Liver (tissue), 9 donors: Measurements from ENCODE around the gene STAG3. TPM values are rescaled to one million over a fixed set of nuclear protein-coding genes. Genes with fewer than 3 reads are reported as not detected.

Experiments
- DNase-seq: peaks from one replicate; pipeline ENCODE4 v3.0.0-alpha.2; 2017; ENCODE audit warnings: low spot score
- H3K27ac ChIP-seq, 2 donors: one replicate each; pipeline ENCODE4 v1.7.0; 2013; ENCODE audit warnings: inconsistent platforms in 2 of 2, low read length in 2 of 2, control low read depth in 1 of 2, low read depth in 1 of 2, mild to moderate bottlenecking in 1 of 2
- H3K27me3 ChIP-seq, 4 donors: one replicate each; pipeline versions ENCODE4 v1.6.1 to v1.7.0; 2013; ENCODE audit warnings: low read length in 3 of 4, inconsistent platforms in 1 of 4, mild to moderate bottlenecking in 1 of 4, moderate library complexity in 1 of 4; ENCODE audit not compliant: control insufficient read depth in 4 of 4, insufficient read depth in 4 of 4
- H3K36me3 ChIP-seq, 4 donors: one replicate each; pipeline versions ENCODE4 v1.6.1 to v1.7.0; 2013; ENCODE audit warnings: low read length in 3 of 4, mild to moderate bottlenecking in 3 of 4, low read depth in 1 of 4, moderate library complexity in 1 of 4; ENCODE audit not compliant: control insufficient read depth in 4 of 4, insufficient read depth in 3 of 4
- H3K4me1 ChIP-seq, 4 donors: one replicate each; pipeline versions ENCODE4 v1.6.1 to v1.7.0; 2013; ENCODE audit warnings: low read length in 3 of 4, mild to moderate bottlenecking in 3 of 4, moderate library complexity in 1 of 4; ENCODE audit not compliant: control insufficient read depth in 4 of 4, insufficient read depth in 4 of 4
- H3K4me3 ChIP-seq, 3 donors: one replicate each; pipeline versions ENCODE4 v1.6.1 to v1.7.0; 2013; ENCODE audit warnings: low read length in 3 of 3, control low read depth in 1 of 3, low read depth in 1 of 3, mild to moderate bottlenecking in 1 of 3
- H3K9ac ChIP-seq, 2 donors: one replicate each; pipeline ENCODE4 v1.7.0; 2013; ENCODE audit warnings: low read length in 2 of 2, mild to moderate bottlenecking in 2 of 2, moderate library complexity in 2 of 2, control low read depth in 1 of 2, low read depth in 1 of 2
- H3K9me3 ChIP-seq, 4 donors: one replicate each; pipeline versions ENCODE4 v1.6.1 to v1.7.0; 2013; ENCODE audit warnings: low read length in 3 of 4; ENCODE audit not compliant: control insufficient read depth in 4 of 4
- ATF3 ChIP-seq: IDR thresholded peaks from 2 replicates; pipeline ENCODE4 v1.6.1; 2016; ENCODE audit warnings: antibody characterized with exemption
- CTCF ChIP-seq: fragments of 150-350 bp; IDR thresholded peaks from 2 replicates; pipeline ENCODE4 v1.5.1; 2017; ENCODE audit warnings: improper control_type of control experiment, low read depth, low read length; ENCODE audit not compliant: missing input control
- EGR1 ChIP-seq, 2 donors: IDR thresholded peaks; 2 replicates each; pipeline ENCODE4 v1.6.1; 2016 to 2018; ENCODE audit warnings: antibody characterized with exemption in 2 of 2, low read depth in 2 of 2
- FOXA1 ChIP-seq: IDR thresholded peaks from 2 replicates; pipeline ENCODE4 v1.6.1; 2016; ENCODE audit warnings: antibody characterized with exemption
- FOXA2 ChIP-seq: IDR thresholded peaks from 2 replicates; pipeline ENCODE4 v1.6.1; 2016; ENCODE audit warnings: antibody characterized with exemption
- GABPA ChIP-seq, 2 donors: IDR thresholded peaks in 1 of 2; conservative IDR thresholded peaks in 1 of 2; 2 replicates each; pipeline ENCODE4 v1.6.1; 2016; ENCODE audit warnings: antibody characterized with exemption in 2 of 2, mild to moderate bottlenecking in 1 of 2, moderate library complexity in 1 of 2
- HNF4A ChIP-seq, 2 donors: conservative IDR thresholded peaks; 2 replicates each; pipeline ENCODE4 v1.6.1; 2016; ENCODE audit warnings: antibody characterized with exemption in 2 of 2, mild to moderate bottlenecking in 2 of 2
- HNF4G ChIP-seq: IDR thresholded peaks from 2 replicates; pipeline ENCODE4 v1.6.1; 2016; ENCODE audit warnings: antibody characterized with exemption
- JUND ChIP-seq, 2 donors: IDR thresholded peaks; 2 replicates each; pipeline ENCODE4 v1.6.1; 2016; ENCODE audit warnings: antibody characterized with exemption in 2 of 2
- NR2F2 ChIP-seq: IDR thresholded peaks from 2 replicates; pipeline ENCODE4 v1.6.1; 2016; ENCODE audit warnings: antibody characterized with exemption
- RAD21 ChIP-seq, 2 donors: IDR thresholded peaks; 2 replicates each; pipeline ENCODE4 v1.6.1; 2016; ENCODE audit warnings: antibody characterized with exemption in 2 of 2, mild to moderate bottlenecking in 2 of 2
- RXRA ChIP-seq, 2 donors: IDR thresholded peaks; 2 replicates each; pipeline ENCODE4 v1.6.1; 2017 to 2018; ENCODE audit warnings: antibody characterized with exemption in 2 of 2, mild to moderate bottlenecking in 1 of 2
- SP1 ChIP-seq: IDR thresholded peaks from 2 replicates; pipeline ENCODE4 v1.6.1; 2018; ENCODE audit warnings: antibody characterized with exemption, mild to moderate bottlenecking
- TAF1 ChIP-seq: conservative IDR thresholded peaks from 2 replicates; pipeline ENCODE4 v1.6.1; 2016; ENCODE audit warnings: antibody characterized with exemption, mild to moderate bottlenecking
- WGBS: extraction: QIAGEN DNeasy Blood & Tissue Kit; methylation state at CpG from one replicate; pipeline ENCODE4 v1.1.7; 2013; 5-methylcytosine and 5-hydroxymethylcytosine counted together
- polyA plus RNA-seq, 2 donors: library from polyadenylated mRNA; stranded (reverse) in 1 of 2; unstranded in 1 of 2; fragments of 200-250 nt in 1 of 2; fragments of >200 nt in 1 of 2; fragmentation: Nextera tagmentation in 1 of 2; extraction: Ambion mirVana in 1 of 2; gene quantifications; one replicate each; pipeline versions ENCODE4 v1.2.1 to v1.2.3, GENCODE V29; 2013 to 2015
- total RNA-seq, 2 donors: library from RNA; depleted of rRNA; stranded (reverse); fragments of >200 nt; gene quantifications; one replicate each; pipeline ENCODE4 v1.2.3, GENCODE V29; 2014
- TF ChIP-seq, protein P1 (sequence below): IDR thresholded peaks from 2 replicates; pipeline ENCODE4 v1.6.1; 2016; ENCODE audit warnings: antibody characterized with exemption, mild to moderate bottlenecking
- TF ChIP-seq, protein P2 (sequence below): IDR thresholded peaks from 2 replicates; pipeline ENCODE4 v1.6.1; 2016; ENCODE audit warnings: antibody characterized with exemption
- donor health status: healthy.
- donor health status: healthy.
- donor health status: healthy.
- donor health status: healthy.
- donor health status: healthy.

STAG3 gene
- total and polyA plus RNA-seq, 4 donors = 0.28 to 7.0 (median 3.2) TPM

- TF ChIP-seq FOXA1 (no peak), FOXA2 (no peak), GABPA (IDR thresholded peaks at IDR 0.05 in 1 of 2, conservative IDR thresholded peaks at IDR 0.05 in 1 of 2) (no peak), JUND (IDR thresholded peaks at IDR 0.05) (no peak), HNF4G (no peak), ATF3 (no peak), NR2F2 (no peak), TAF1 (no peak), RAD21 (IDR thresholded peaks at IDR 0.05) (no peak)
These were observed 69.5 kb downstream of the STAG3 start (continued) for GRCh38 chr7:100247152-100247757.

DNA sequence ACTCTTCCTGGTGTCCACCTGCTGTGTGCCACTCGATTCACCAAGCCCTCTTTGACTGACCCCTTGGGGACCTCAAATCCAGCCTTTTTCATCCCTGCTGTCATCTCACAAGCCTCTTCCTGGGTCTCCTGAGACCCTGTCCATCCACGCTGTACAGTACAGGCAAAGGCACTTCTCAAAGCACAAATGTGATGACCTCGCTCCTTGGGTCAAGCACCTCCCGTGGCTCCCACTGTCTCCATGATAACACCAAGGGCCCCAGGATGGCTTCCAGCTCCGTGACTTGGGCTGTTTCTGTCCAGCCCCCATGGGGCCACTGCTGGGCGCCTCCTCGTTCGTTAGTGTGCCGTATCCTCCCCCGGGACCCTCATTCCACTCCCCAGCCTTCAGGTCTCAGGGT, 70.8 kb downstream of the STAG3 start:
- no peaks in the 10 kb centered on the region for H3K9me3 ChIP-seq
- no peaks in the 10 kb centered on the region for H3K36me3 ChIP-seq
- TF ChIP-seq TAF1 (no peak), RAD21 (IDR thresholded peaks at IDR 0.05) (no peak), RXRA (IDR thresholded peaks at IDR 0.05) (no peak), HNF4G (no peak), CTCF (no peak), HNF4A (conservative IDR thresholded peaks at IDR 0.05) (no peak), NR2F2 (no peak), ATF3 (no peak), EGR1 (IDR thresholded peaks at IDR 0.05; ENCODE audit: low read depth in 2 of 2) (no peak), GABPA (IDR thresholded peaks at IDR 0.05 in 1 of 2, conservative IDR thresholded peaks at IDR 0.05 in 1 of 2) (no peak), SP1 (no peak), FOXA1 (no peak)
- TF ChIP-seq, protein P1, sequence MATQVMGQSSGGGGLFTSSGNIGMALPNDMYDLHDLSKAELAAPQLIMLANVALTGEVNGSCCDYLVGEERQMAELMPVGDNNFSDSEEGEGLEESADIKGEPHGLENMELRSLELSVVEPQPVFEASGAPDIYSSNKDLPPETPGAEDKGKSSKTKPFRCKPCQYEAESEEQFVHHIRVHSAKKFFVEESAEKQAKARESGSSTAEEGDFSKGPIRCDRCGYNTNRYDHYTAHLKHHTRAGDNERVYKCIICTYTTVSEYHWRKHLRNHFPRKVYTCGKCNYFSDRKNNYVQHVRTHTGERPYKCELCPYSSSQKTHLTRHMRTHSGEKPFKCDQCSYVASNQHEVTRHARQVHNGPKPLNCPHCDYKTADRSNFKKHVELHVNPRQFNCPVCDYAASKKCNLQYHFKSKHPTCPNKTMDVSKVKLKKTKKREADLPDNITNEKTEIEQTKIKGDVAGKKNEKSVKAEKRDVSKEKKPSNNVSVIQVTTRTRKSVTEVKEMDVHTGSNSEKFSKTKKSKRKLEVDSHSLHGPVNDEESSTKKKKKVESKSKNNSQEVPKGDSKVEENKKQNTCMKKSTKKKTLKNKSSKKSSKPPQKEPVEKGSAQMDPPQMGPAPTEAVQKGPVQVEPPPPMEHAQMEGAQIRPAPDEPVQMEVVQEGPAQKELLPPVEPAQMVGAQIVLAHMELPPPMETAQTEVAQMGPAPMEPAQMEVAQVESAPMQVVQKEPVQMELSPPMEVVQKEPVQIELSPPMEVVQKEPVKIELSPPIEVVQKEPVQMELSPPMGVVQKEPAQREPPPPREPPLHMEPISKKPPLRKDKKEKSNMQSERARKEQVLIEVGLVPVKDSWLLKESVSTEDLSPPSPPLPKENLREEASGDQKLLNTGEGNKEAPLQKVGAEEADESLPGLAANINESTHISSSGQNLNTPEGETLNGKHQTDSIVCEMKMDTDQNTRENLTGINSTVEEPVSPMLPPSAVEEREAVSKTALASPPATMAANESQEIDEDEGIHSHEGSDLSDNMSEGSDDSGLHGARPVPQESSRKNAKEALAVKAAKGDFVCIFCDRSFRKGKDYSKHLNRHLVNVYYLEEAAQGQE = no peak
- TF ChIP-seq, protein P2, sequence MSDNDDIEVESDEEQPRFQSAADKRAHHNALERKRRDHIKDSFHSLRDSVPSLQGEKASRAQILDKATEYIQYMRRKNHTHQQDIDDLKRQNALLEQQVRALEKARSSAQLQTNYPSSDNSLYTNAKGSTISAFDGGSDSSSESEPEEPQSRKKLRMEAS = no peak
- H3K9ac ChIP-seq = no peak overlapping the region
- WGBS = 94% methylated on average over 10 of the region's 10 CpGs
- DNase-seq = no peak
- H3K4me3 ChIP-seq = no peak overlapping the region
- no peaks in the 10 kb centered on the region for H3K27me3 ChIP-seq
- no peaks in the 10 kb centered on the region for H3K4me1 ChIP-seq
- H3K27ac ChIP-seq = no peak overlapping the region
